ENCODE measurements around the gene RBBP9. TPM values are rescaled to one million over a fixed set of nuclear protein-coding genes. Genes with fewer than 3 reads are reported as not detected.

Gene RBBP9
- total RNA-seq, 1 donor from 2014 or later: 6.8 TPM

DNA sequence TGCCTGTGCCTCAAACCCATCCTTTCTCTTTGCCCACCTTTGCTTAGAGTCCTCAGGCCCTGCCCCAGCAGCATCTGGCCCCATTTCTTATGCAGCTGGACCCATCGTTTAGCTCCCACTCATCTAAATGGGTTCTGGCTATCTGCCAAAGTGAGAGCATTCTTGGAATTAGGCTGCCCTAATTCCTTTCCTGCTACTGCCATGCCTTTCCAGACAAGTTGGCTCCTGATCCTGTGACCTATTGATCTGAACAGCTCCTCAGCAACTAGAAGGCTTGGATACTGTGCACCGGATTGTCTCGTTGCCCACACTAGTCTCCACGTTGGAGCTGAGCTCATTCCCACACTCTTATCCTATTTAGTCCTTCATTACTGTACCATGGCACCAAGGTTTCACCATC lies 53.1 kb downstream of the RBBP9 start:
- Histone ChIP-seq H3K9me3 (no peaks in the 10 kb centered on the region), H3K27me3 (no peaks in the 10 kb centered on the region), H3K4me3 (no peak overlapping the region), H3K27ac (no peak overlapping the region), H3K36me3 (no peaks in the 10 kb centered on the region), H3K4me1 (no peaks in the 10 kb centered on the region)
- no peak for DNase-seq (ENCODE audit: low spot score in 2 of 2)
- intact Hi-C loops (cut with DNase I): no loop called here
- TF ChIP-seq, protein P1, sequence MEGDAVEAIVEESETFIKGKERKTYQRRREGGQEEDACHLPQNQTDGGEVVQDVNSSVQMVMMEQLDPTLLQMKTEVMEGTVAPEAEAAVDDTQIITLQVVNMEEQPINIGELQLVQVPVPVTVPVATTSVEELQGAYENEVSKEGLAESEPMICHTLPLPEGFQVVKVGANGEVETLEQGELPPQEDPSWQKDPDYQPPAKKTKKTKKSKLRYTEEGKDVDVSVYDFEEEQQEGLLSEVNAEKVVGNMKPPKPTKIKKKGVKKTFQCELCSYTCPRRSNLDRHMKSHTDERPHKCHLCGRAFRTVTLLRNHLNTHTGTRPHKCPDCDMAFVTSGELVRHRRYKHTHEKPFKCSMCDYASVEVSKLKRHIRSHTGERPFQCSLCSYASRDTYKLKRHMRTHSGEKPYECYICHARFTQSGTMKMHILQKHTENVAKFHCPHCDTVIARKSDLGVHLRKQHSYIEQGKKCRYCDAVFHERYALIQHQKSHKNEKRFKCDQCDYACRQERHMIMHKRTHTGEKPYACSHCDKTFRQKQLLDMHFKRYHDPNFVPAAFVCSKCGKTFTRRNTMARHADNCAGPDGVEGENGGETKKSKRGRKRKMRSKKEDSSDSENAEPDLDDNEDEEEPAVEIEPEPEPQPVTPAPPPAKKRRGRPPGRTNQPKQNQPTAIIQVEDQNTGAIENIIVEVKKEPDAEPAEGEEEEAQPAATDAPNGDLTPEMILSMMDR (IDR thresholded peaks at IDR 0.05): no peak

DNA sequence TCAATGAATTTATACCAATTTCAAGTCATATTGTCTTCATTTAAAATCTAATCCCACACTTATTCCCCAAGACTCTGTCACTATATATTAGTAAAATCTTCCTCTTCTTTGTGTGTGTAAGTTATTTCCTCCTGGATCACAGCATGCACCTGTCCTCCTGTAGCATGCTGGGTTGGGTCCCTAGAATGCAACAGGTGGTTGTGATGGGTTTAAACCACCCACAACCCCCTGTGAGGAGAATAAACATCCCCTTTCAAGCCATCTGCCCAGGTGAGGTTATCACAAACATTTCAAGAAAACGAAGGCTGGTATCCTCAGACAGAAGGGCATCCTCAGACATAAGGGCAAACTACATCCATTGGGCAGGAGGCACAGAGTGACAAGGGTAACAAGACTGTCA lies 56.6 kb downstream of the RBBP9 start:
- H3K4me3 ChIP-seq: no peak overlapping the region
- no peaks in the 10 kb centered on the region for H3K27me3 ChIP-seq
- H3K36me3 ChIP-seq: no peaks in the 10 kb centered on the region
- intact Hi-C loops (cut with DNase I): no loop called here
- no peak overlapping the region for H3K27ac ChIP-seq
- DNase-seq (ENCODE audit: low spot score in 2 of 2): no peak
- H3K9me3 ChIP-seq: no peaks in the 10 kb centered on the region
- TF ChIP-seq, protein P1 (IDR thresholded peaks at IDR 0.05): no peak
- no peaks in the 10 kb centered on the region for H3K4me1 ChIP-seq

DNA sequence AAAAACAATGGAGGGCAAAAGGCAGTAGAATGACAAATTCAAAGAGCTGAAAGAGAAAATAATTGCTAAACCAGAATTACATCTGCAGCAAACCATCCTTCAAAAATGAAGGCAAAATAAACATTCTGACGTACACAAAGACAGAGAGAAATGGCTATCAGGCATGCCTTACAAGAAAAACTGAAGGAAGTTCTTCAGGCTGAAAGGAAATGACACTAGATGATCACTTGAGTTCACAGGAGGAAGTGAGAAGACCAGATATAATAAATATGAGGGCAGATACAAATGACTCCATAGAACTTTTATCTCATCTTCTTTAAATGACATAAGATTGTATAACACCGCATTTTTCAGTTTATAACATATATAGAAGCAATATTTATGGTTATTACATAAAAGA lies 60.2 kb downstream of the RBBP9 start:
- H3K9me3 ChIP-seq: no peaks in the 10 kb centered on the region
- no peak for DNase-seq (ENCODE audit: low spot score in 2 of 2)
- no peaks in the 10 kb centered on the region for H3K4me1 ChIP-seq
- H3K27ac ChIP-seq: no peak overlapping the region
- TF ChIP-seq, protein P1 (IDR thresholded peaks at IDR 0.05): no peak
- no peaks in the 10 kb centered on the region for H3K27me3 ChIP-seq
- intact Hi-C loops (cut with DNase I): no loop called here
- H3K4me3 ChIP-seq: no peak overlapping the region
- H3K36me3 ChIP-seq: no peaks in the 10 kb centered on the region

Other genes starting within 250 kb of the RBBP9 start
- gene ZNF133, start 208.7 kb downstream of the RBBP9 start, total RNA-seq: 0.85 TPM
- gene DZANK1, start 30.2 kb downstream of the RBBP9 start, total RNA-seq: 1.3 TPM
- gene POLR3F, start 29.8 kb downstream of the RBBP9 start, total RNA-seq: 14.0 TPM
- gene SEC23B, start 10.7 kb upstream of the RBBP9 start, total RNA-seq: 21.8 TPM
- gene SMIM26, start 70.2 kb upstream of the RBBP9 start, total RNA-seq: 67.7 TPM
- 34.9 TPM for gene DTD1, start 90.8 kb upstream of the RBBP9 start, total RNA-seq